HCT116 (cell line): ENCODE measurements around the gene IL23A.

Experiments
- EZH2 ChIP-seq: fragments of 200-600 bp; sonication (generic); IDR thresholded peaks from 2 replicates; pipeline ENCODE4 v1.6.1; 2017; ENCODE audit warnings: antibody characterized with exemption, mixed run types
- JUND ChIP-seq: IDR thresholded peaks from 2 replicates; pipeline ENCODE4 v1.6.1; 2012
- POLR2A ChIP-seq: IDR thresholded peaks from 2 replicates; pipeline ENCODE4 v1.7.0; 2011; ENCODE audit warnings: borderline replicate concordance; ENCODE audit not compliant: insufficient read depth, insufficient read length; ENCODE audit errors: extremely low read depth
- SIN3A ChIP-seq: IDR thresholded peaks from 2 replicates; pipeline ENCODE4 v1.6.1; 2012; ENCODE audit warnings: low read depth
- ZNF274 ChIP-seq: fragments of 200-500 bp; sonication (Bioruptor generic); IDR thresholded peaks from 2 replicates; pipeline ENCODE4 v1.6.1; 2014; ENCODE audit warnings: mild to moderate bottlenecking, low read depth, low read length, inconsistent platforms
- TF ChIP-seq, protein P1 (sequence below), 3 experiments: fragments of 200-600 bp in 1 of 3; sonication (generic) in 1 of 3; IDR thresholded peaks in 2 of 3; conservative IDR thresholded peaks in 1 of 3; 2 replicates each; pipeline ENCODE4 v1.5.1; 2012 to 2017; ENCODE audit warnings: low read depth in 2 of 3, low read length in 2 of 3, antibody characterized with exemption in 1 of 3, borderline replicate concordance in 1 of 3, control low read depth in 1 of 3, mild to moderate bottlenecking in 1 of 3, mixed read lengths in 1 of 3, mixed run types in 1 of 3, moderate library complexity in 1 of 3; ENCODE audit not compliant: insufficient read depth in 1 of 3
- TF ChIP-seq, protein P2 (sequence below): IDR thresholded peaks from 2 replicates; pipeline ENCODE4 v1.6.1; 2011; ENCODE audit warnings: mild to moderate bottlenecking, low read length, moderate library complexity; ENCODE audit not compliant: insufficient replicate concordance; ENCODE audit errors: extremely low read depth

DNA sequence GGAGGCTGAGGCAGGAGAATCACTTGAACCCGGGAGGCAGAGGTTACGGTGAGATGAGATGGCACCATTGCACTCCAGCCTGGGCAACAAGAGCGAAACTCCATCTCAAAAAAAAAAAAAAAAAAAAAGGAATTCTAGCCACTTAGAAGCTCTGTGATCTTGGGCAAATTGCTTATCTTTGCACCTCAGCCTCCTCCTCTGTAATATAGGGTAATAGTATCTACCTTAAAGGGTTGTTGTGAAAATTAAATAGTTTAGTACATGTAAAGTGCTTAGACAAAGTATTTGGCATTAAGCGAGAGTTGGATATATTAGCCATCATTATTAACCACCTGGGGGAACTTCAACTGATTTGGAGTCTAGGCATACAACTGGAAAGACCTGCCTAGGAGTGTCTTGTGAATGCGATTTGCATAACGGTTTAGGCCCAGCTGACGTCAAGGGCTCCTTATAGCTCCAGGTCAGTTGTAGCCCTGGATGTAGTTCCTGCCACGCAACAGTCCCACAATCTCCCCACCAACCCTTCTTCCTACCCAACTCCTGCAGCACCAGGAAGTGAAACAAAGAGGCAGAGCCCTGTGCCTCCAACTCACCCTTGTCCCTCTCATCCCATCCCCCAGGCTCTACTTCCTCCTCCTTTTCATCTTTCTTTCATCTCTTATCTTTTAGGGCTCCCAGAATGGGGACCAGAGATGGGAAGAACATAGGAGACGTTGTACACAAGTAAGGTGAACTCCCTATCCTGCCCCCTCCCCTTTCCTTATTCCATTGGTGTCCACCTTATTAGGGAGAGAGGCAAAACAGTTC is 2.1 kb upstream of the IL23A start:
- TF ChIP-seq POLR2A, result no peak
- TF ChIP-seq, protein P1, sequence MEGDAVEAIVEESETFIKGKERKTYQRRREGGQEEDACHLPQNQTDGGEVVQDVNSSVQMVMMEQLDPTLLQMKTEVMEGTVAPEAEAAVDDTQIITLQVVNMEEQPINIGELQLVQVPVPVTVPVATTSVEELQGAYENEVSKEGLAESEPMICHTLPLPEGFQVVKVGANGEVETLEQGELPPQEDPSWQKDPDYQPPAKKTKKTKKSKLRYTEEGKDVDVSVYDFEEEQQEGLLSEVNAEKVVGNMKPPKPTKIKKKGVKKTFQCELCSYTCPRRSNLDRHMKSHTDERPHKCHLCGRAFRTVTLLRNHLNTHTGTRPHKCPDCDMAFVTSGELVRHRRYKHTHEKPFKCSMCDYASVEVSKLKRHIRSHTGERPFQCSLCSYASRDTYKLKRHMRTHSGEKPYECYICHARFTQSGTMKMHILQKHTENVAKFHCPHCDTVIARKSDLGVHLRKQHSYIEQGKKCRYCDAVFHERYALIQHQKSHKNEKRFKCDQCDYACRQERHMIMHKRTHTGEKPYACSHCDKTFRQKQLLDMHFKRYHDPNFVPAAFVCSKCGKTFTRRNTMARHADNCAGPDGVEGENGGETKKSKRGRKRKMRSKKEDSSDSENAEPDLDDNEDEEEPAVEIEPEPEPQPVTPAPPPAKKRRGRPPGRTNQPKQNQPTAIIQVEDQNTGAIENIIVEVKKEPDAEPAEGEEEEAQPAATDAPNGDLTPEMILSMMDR (IDR thresholded peaks at IDR 0.05 in 2 of 3, conservative IDR thresholded peaks at IDR 0.05 in 1 of 3; ENCODE audit: borderline replicate concordance in 1 of 3, insufficient read depth in 1 of 3, low read depth in 2 of 3, low read length in 2 of 3), result no peak
- no peak for TF ChIP-seq SIN3A
- TF ChIP-seq JUND, result no peak
- no peak for TF ChIP-seq EZH2
- TF ChIP-seq, protein P2, sequence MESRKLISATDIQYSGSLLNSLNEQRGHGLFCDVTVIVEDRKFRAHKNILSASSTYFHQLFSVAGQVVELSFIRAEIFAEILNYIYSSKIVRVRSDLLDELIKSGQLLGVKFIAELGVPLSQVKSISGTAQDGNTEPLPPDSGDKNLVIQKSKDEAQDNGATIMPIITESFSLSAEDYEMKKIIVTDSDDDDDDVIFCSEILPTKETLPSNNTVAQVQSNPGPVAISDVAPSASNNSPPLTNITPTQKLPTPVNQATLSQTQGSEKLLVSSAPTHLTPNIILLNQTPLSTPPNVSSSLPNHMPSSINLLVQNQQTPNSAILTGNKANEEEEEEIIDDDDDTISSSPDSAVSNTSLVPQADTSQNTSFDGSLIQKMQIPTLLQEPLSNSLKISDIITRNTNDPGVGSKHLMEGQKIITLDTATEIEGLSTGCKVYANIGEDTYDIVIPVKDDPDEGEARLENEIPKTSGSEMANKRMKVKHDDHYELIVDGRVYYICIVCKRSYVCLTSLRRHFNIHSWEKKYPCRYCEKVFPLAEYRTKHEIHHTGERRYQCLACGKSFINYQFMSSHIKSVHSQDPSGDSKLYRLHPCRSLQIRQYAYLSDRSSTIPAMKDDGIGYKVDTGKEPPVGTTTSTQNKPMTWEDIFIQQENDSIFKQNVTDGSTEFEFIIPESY, result no peak
- TF ChIP-seq ZNF274, result no peak
